Measurements from ENCODE around the gene NKX2-1. TPM values are rescaled to one million over a fixed set of nuclear protein-coding genes. Genes with fewer than 3 reads are reported as not detected.

NKX2-1 gene
- total RNA-seq, 1 experiment from 2014 or later, result not detected

DNA sequence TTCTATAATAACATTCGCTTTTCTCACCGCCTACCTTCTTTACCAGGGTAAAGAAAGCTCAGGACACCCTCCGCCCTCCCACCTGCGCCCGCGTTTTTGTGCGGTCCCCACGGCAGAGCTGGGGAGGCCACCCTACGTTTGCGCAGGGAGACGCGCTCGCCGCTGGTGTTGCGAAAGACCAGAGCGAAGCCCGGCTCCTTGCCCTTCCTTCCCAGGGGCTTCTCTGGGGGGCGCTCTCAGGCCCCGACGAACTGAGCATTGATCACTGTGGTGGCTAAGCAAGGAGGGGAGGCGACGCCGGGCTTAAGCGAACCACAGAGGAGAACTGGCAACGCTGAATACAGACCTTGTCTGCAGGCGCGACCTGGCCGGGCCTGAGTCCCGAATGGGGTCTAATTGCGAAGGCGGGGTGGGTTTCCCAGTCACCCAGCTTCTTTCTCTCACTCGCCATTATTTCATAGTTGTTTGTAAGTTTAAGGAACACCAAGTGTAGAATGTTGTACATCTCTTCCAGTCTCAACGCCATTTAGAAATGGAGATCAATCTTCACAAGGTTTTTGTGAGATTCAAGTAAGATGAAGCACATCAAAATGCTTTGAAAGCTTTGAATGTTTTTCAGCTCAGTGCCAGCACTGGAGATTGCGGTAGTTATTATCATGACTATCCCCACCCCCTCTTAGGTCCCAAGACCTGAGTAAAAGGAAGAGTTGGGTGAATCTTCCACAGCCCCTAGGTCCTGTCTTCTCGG is 1.7 kb upstream of the NKX2-1 start:
- Histone ChIP-seq H2BK15ac (ENCODE audit: low read depth, low read length) (no peak overlapping the region), H3K56ac (ENCODE audit: insufficient read length, low read depth, low read length) (no peak overlapping the region), H4K8ac (replicated peaks; ENCODE audit: insufficient read length, low read depth, low read length) (no peak overlapping the region), H2BK12ac (ENCODE audit: insufficient read length, low read depth, low read length) (no peak overlapping the region), H3K23ac (ENCODE audit: insufficient read length, low read depth, low read length) (no peak overlapping the region), H3K14ac (ENCODE audit: insufficient read depth, low read length) (no peak overlapping the region), H4K5ac (ENCODE audit: insufficient read length, low read depth, low read length) (no peak overlapping the region), H3K4ac (ENCODE audit: low read depth, low read length) (no peak overlapping the region), H3K18ac (ENCODE audit: insufficient read length, low read depth, low read length) (no peak overlapping the region), H2AFZ (ENCODE audit: low read length) (no peak overlapping the region), H3K4me1 (ENCODE audit: insufficient read depth, low read length) (no peaks in the 10 kb centered on the region), H3K9ac (ENCODE audit: extremely low read depth, insufficient read length, low read length) (no peak overlapping the region), H3K4me2 (ENCODE audit: insufficient read depth, insufficient read length, low read length) (no peak overlapping the region), H3K27ac (ENCODE audit: insufficient read length, low read depth, low read length) (no peak overlapping the region), H4K20me1 (ENCODE audit: control insufficient read depth, insufficient read depth, insufficient read length) (no peaks in the 10 kb centered on the region), H2BK20ac (ENCODE audit: low read depth, low read length, poor library complexity, severe bottlenecking) (no peak overlapping the region), H3K23me2 (ENCODE audit: insufficient read length, low read depth, low read length, poor library complexity, severe bottlenecking) (peaks cover 7% of the 10 kb centered on the region), H3K27me3 (ENCODE audit: insufficient read depth, low read length) (peaks cover 91% of the 10 kb centered on the region), H3K9me3 (ENCODE audit: control insufficient read depth, low read depth, low read length) (no peaks in the 10 kb centered on the region), H4K91ac (ENCODE audit: insufficient read length, low read depth, low read length) (no peak overlapping the region), H2BK120ac (ENCODE audit: low read depth, low read length, poor library complexity, severe bottlenecking) (no peak overlapping the region), H2BK5ac (ENCODE audit: insufficient read length, low read length) (no peak overlapping the region), H3T11ph (ENCODE audit: low read length) (no peak overlapping the region), H3K79me1 (ENCODE audit: insufficient read depth, low read depth, low read length, poor library complexity, severe bottlenecking) (no peaks in the 10 kb centered on the region), H3K79me2 (ENCODE audit: insufficient read depth, low read length) (no peaks in the 10 kb centered on the region), H2AK5ac (ENCODE audit: insufficient read length, low read length) (no peak overlapping the region)
- peaks cover 98% of the 10 kb centered on the region for H3K27me3 Mint-ChIP-seq (ENCODE audit: low read depth)
- peak overlapping the region in 1 of 2 experiments; percentile 71; a peak in 3 of 5 replicates for H3K4me3 Mint-ChIP-seq
- peaks cover 11 to 28% of the 10 kb centered on the region in 2 experiments for H3K4me1 Mint-ChIP-seq
- H3K27ac Mint-ChIP-seq, result no peak overlapping the region
- no peak; the same call in 1 of the 3 replicates for TF ChIP-seq CTCF (conservative IDR thresholded peaks at IDR 0.05)
- peaks cover 0 to 2% (median 0%) of the 10 kb centered on the region in 3 experiments; a peak in 1 of 7 replicates for H3K36me3 Mint-ChIP-seq (ENCODE audit: insufficient read depth in 1 of 3, low read depth in 3 of 3)
- H3K9me3 Mint-ChIP-seq, result peaks cover 2 to 5% of the 10 kb centered on the region in 2 experiments; a peak in 3 of 5 replicates
- DNase-seq, result peak; percentile 75
- WGBS (ENCODE audit: extremely low coverage, insufficient read length, low lambda C conversion rate), result no CpG with 5 or more reads among the region's 35 CpGs
